Raji (cell line): ENCODE results near the gene CMTM8.

ENCODE experiments used
- POLR2A ChIP-seq: IDR thresholded peaks from 2 replicates; pipeline ENCODE4 v1.6.1; 2011; ENCODE audit warnings: low read depth, low read length, control low read depth; ENCODE audit not compliant: insufficient read depth

CMTM8 gene

DNA sequence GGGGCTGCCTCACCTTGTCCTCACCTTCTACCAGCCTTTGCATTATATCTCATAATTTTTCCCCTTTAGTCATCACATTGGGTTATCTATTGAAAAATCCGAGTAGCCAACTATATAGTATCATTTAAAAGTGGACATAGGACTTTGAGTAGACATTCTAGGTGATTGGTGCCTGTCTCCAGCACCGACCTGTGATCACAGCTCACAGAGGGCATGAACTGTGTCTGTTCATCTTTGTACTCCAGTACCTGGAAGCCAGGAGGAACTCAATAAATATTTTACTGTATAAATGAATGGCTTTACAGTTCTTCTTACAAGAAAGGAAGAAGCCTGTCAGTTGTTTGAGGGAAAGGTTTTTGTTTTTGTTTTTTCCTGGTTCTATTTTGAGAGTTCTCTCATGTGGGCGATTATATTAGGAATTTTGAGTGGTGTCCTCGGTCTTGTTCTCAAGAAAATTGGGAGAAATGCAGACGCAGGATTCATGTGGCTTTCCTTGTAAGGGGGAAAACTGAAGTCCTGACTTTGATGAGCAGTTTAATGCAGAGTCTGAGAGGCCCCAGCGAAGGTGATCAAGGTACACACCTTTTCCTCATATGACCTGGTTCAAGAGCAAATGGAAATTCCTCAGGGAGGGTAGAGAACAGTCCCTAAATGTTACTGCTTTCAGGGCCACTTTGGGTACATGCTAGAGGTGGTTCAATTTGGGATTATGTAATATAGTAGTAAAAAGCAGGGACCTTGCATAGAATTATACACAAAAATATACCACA lies 46.1 kb downstream of the CMTM8 start:
- no peak for TF ChIP-seq POLR2A

GRCh38 chr3:32285891-32286290 lies 47.4 kb downstream of the CMTM8 start:
- no peak for TF ChIP-seq POLR2A

GRCh38 chr3:32288819-32289218 lies 50.3 kb downstream of the CMTM8 start:
- TF ChIP-seq POLR2A = no peak

GRCh38 chr3:32290619-32291018 lies 52.1 kb downstream of the CMTM8 start:
- TF ChIP-seq POLR2A = no peak

GRCh38 chr3:32292085-32292796 lies 53.8 kb downstream of the CMTM8 start:
- TF ChIP-seq POLR2A = no peak

- TF ChIP-seq POLR2A = no peak
These were observed 55.4 kb downstream of the CMTM8 start for GRCh38 chr3:32293903-32294302.

DNA sequence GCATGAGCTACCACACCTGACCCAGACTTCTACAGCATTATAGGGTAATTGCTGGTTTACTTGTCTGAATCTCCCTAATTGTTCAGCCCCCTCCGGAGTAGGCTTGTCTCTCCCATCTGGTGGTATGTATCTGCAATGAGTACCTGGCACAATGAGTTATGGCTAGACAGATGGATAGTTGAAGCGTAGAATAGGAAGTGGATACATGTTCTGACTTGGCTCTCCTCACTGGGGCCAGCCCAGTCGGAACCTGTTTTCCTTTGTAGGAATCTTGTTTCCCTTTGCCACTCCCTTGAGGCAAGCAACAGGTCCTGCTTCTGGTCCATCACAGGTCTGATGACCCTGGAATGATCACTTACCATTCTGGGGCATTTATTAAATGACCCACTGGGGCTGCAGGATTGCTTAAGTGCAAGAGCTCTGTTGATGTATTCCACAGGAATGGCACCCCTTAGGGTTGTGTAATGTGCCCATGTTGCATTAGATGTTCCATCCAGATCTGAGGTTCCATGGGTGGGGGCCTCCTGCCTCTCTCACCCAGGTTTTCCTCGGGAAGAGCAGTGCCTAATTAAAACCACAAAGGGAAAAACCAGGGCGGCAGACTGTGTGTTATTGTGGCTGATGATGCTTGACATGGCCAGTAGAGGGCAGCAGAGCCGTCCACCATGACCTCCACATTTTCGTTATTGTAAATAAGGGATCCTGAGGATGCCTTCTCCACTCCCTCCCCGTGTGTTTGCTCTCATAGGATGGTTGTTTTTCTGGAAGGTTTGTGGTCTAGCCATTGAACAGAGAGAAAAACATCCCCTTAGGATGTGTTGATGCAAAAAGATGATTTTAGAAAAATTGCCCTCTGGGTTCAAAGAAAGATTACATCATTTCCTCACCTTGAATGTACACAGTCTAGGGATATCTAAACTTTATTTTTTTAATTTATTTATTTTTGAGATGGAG lies 58.0 kb downstream of the CMTM8 start:
- no peak for TF ChIP-seq POLR2A

DNA sequence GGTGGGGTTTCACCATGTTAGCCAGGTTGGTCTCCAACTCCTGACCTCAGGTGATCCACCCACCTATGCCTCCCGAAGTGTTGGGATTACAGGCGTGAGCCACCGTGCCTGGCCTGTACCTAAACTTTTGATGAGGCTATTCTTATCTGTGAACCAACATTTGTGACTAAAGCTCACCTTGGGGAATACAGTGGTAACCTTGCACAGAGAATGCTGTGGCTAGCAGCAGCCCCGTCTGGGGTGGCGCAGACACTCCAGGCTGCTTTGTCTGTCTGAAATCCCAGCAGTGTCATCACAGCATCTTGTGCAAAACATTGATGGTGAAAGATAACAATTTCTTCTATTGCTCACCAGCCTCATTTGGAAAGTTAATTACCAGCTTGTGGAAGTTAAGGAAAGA lies 58.9 kb downstream of the CMTM8 start:
- TF ChIP-seq POLR2A = no peak

GRCh38 chr3:32301426-32301825 lies 62.9 kb downstream of the CMTM8 start:
- no peak for TF ChIP-seq POLR2A

- no peak for TF ChIP-seq POLR2A
These were observed 64.3 kb downstream of the CMTM8 start for GRCh38 chr3:32302601-32303398.

DNA sequence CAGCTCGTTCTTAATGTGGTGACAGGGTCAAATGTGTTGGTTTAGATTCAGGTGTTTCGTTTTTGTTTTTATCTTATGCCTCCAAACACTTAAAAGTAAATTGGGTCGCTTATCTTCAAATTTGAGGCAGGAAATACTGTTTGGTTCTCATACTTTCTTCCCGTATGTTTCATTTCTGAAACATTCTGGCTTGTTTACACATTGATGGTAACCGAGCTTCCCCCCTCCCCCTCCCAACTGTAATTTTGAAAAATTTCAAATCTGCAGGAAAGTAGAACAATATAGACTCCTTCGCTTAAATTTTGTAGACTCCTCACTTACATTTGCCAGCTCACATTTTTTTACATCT lies 64.9 kb downstream of the CMTM8 start:
- TF ChIP-seq POLR2A = no peak

DNA sequence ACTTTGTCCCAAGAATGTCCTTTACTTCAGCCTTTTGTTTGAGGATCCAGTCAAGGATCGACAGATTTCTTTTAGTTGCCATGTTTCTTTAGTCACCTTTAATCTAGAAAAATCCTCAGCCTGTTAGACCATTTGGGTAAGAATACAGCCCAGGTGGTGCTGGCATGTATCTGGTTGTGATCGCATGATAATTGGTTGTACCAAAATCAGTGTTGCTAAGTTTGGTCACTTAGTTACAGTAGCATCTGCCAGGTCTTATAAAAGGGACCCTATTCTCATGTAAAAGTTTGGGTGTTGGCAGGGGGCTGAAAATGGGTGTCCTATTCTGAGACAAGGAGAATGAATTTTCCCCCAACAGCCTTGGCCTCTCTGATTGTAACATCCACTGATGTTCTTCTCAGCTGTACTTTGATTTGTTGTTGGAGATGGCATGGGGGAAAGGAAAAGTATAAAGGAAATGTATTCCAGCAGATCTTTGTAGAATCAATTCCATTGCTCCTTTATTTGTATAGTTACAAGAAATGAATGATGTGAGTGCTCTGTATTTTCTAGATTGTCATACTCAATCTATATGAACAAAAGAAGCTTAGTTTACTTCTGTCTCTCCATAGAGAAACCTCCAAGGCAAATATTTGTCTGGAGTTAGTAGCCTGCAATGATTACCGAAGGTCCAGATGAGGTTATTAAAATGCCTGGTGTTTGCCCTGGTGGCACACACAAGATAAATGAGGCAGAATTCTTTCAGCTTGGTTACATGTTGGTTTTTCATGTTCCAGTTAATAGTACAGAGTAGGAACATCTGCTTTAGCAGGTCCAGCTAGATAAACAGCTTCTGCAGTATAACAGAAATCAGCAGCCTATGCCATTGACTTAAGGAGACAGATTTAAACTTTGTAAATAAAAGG lies 65.7 kb downstream of the CMTM8 start:
- no peak for TF ChIP-seq POLR2A

- no peak for TF ChIP-seq POLR2A
These were observed 66.9 kb downstream of the CMTM8 start for GRCh38 chr3:32305361-32305876.

DNA sequence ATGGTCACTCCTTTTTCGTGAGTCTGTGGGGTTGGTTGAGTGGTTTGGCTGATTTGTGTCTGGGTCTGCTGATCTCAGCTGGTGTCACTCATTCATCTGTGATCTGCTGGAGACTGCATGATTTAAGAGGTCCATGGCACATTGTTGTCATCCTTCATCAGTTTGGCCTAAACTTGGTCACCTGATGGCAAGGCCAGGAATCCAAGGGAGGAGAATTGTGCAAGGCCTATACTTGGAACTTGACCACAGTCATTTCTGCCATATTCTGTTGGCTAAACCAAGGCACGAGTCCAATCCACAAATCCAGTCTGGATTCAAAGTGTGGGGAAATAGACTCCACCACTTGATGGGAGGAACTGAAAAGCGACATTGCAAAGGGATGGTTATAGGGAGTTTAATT lies 67.6 kb downstream of the CMTM8 start:
- TF ChIP-seq POLR2A = no peak

- TF ChIP-seq POLR2A = no peak
These were observed 69.1 kb downstream of the CMTM8 start for GRCh38 chr3:32307591-32307990.
